OCI-M2 (cell line): Measurements from ENCODE around the gene GLB1L3.
"Not testable (repeated sequence)": the region's sequence is repeated elsewhere in the genome, so short reads cannot be mapped to it uniquely, and the experiment has no call there.

Source experiments
- DNase-seq: peaks from one replicate; lab custom pipeline; 2025; ENCODE audit not compliant: unreplicated experiment; lab: John Stamatoyannopoulos, UW

GLB1L3 gene

DNA sequence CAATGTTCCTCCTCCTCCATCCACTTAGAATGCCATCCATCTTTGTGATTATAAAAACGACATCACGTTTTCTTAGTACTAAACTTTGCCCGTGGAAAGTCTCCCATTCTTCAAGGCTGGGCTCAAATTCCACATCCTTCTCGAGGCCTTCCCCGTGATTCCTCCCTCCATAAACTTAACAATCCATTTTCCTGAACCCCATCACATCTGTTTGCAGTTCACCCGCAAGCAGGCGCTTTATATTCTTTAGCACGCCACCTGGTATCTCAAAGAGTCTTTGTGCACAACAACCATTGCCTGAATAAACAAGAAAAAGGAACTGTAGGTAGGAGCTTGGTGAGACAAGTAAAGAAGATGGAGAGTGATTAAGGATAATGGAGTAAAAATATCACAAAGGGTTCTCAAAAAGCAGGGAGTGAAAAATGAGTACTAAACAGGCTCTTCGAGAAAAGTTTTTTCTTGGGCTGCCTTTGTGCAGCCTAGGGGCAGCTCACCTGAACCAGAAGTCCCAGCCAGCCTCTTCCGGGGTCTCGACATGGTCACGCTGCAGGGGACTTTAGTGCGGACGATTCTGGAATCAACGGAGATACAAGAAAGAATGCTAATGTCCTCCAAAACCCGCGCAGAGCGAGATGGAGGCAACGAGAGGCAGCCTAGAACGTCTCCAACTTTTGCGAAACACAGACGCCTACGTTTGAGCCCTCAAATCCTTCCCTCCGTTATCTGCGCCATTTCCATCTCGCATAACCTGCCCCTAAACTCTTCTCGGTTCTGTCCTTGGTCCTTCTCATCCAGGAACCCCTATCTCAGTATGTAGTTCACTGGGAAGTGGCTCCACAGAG is 23.6 kb upstream of the GLB1L3 start:
- no peak for DNase-seq

DNA sequence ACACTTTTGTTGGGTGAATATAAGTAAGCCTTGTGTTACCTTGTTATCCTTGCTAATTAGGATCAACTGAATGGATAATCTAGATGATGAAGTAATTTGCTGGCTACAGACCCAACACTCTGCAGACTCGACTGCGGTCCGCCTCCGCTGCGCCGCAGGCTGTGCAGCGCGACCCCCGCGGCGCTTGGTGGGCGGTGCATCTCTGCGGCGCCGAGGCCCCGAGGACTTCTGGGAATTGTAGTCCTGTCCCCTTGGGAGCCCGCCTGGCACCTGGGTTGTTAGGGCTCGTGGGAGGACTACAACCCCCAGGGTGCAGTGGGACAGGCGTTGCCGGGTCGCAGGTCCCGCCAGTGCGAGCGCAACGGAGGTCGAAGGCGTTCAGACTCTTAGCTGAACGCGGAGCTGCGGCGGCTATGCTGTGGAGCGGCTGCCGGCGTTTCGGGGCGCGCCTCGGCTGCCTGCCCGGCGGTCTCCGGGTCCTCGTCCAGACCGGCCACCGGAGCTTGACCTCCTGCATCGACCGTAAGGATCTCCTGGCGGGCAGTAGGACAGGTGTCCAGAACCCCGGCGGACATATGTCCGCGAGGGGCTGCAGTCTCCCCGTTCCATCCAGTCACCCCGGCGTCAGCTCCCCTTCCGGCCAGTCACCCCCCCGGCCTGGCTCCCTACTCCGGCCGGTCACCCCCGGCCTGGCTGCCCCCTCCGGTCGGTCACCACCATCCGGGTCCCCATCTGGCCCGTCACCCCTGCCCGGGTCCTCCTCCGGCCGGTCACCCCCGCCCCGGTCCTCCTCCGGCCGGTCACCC is 22.8 kb upstream of the GLB1L3 start, which contains the start of the genes ACAD8 and THYN1:
Gene ACAD8 (plus strand): TSS at position 381 of the 806 bp plus-strand sequence. CDS start 33 bp downstream, at position 414.
Gene THYN1 (minus strand): TSS at position 165 of the 806 bp plus-strand sequence. CDS start 470 bp downstream, outside the sequence.
- DNase-seq = peak; percentile 60

DNA sequence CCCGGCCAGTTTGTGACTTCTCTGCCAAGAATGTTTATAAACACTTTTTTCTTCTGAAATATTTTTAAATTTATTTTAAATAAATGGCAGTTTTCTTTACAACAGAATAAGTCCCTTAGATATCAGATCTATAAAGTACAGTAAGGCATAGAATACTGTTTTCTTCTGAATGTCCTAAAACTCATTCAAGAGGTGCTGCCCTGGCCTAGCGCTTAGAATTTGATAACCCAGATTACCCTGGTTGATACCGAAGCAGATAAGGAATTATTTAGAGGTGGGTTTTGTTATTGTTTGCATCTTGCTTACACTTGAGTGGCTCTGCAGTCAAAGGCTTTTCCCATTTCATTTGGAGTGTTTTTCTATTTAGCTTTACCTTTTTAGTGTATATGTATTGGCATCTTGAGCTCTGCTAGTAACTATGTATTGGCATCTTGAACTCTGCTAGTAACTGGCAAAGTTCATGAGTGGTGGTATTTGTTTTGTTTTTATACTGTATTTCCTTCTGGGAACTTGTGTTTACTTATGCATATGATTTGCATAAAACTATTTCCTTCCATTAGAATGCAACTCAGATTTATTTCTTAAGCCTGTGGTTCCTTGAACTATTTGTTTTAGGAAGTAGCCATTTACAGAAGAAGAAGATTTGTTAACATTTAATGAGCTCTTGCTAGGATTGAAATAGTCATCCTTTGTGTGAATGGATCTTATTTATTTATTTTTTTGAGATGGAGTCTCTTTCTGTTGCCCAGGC is 21.6 kb upstream of the GLB1L3 start:
- no peak for DNase-seq

DNA sequence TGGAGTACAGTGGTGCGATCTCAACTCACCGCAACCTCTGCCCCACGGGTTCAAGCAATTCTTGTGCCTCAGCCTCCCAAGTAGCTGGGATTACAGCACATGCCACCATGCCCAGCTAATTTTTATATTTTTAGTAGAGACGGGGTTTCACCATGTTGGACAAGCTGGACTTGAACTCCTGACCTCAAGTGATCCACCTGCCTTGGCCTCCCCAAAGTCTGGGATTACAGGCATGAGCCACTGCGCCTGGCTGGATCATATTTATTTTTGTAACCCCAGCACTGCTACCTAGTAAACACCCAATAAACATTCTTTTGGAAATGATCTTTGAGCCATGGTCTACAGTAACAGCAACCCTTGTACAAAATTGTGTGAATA is 21.0 kb upstream of the GLB1L3 start:
- not testable (repeated sequence) for DNase-seq

DNA sequence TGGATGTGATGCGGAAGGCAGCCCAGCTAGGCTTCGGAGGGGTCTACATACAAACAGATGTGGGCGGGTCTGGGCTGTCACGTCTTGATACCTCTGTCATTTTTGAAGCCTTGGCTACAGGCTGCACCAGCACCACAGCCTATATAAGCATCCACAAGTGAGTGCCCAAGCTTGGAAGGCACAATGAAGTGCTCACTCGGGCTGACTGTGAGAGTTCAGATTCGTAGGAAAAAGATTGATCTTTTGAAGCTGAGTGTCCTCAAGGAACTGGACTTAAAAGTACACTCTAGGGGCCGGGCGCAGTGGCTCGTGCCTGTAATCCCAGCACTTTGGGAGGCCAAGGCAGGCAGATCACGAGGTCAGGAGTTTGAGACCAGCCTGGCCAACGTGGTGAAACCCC is 19.1 kb upstream of the GLB1L3 start:
- no peak for DNase-seq

DNA sequence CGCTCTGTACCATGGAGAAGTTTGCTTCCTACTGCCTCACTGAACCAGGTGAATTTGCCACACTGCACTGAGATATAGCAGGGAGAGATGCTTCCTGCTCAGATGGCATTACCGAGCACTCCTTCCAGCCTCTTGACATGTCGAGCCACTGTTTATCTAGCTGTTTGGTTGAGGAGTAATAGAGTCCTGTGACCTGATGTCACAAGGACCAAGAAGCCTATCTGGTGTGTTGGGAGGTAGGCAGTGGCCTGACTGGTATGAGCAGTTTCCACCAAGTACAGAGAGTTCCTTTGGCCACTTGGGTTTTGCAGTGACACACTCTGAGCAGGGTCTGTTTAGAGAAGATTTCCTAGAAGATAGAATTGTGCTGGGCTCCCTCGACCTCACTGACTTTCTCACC is 17.6 kb upstream of the GLB1L3 start:
- DNase-seq = no peak

DNA sequence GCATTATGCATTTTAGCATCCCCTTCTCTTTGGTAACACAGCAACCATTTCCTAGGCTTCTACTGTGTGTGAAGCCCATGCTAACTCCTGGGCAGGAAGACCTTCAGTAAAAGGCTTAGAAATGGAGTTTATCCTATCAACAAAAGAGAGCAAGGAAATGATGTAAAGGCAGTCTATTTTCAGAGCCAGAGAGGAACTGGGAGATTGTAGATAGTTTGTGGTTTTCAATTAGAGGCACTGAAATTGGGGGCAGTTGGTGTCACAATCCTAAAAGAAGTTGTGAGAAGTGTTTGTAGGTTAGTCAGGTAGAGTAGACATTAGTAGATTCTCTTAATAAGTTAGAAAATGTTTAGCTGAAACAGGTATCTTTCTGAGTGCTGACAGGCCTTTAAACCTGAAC is 15.7 kb upstream of the GLB1L3 start:
- no peak for DNase-seq

DNA sequence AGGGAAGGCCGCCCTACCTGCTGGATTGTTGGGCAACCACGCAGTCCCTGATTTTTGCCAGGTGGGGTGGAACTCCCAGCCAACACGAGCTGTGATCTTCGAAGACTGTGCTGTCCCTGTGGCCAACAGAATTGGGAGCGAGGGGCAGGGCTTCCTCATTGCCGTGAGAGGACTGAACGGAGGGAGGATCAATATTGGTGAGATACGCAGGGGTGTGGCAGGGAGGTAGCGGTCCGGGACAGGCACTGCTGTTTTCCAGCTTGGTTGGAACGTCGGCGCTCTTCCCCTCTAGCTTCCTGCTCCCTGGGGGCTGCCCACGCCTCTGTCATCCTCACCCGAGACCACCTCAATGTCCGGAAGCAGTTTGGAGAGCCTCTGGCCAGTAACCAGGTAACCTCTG is 15.2 kb upstream of the GLB1L3 start:
- no peak for DNase-seq

DNA sequence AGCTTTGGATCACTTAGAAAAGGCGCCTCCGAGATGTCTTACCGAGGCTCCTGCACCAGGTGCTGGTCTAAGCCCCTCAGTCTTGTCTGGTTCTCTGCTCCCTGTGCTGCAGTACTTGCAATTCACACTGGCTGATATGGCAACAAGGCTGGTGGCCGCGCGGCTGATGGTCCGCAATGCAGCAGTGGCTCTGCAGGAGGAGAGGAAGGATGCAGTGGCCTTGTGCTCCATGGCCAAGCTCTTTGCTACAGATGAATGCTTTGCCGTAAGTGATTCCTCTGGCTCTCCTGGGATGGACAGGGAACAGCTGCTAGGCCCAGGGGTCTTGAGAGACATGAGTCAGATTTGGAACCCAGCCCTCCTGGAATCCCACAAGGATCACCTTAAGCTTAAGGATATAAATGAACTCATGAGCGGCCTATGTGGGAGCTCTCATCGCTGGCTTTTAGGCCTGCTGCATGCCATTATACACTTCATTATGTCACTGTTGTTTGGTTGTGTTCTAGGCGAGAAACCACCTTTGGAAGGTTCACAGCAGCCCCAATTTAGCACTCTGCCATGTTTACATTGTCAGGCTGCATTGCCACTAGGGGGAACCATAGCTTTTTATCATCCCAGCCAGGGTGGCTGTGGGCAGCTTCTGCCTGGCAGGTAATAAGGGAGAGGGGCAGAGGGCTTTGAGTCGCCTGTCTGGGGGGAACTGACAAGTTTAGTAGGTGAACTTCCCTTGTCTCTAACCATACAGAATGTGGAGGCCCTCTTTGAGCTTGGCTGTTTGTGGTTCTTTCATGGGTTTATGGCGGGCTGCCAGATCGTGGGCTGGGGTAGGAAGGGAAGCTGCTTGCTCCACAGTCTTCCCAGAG is 14.3 kb upstream of the GLB1L3 start:
- DNase-seq = no peak

DNA sequence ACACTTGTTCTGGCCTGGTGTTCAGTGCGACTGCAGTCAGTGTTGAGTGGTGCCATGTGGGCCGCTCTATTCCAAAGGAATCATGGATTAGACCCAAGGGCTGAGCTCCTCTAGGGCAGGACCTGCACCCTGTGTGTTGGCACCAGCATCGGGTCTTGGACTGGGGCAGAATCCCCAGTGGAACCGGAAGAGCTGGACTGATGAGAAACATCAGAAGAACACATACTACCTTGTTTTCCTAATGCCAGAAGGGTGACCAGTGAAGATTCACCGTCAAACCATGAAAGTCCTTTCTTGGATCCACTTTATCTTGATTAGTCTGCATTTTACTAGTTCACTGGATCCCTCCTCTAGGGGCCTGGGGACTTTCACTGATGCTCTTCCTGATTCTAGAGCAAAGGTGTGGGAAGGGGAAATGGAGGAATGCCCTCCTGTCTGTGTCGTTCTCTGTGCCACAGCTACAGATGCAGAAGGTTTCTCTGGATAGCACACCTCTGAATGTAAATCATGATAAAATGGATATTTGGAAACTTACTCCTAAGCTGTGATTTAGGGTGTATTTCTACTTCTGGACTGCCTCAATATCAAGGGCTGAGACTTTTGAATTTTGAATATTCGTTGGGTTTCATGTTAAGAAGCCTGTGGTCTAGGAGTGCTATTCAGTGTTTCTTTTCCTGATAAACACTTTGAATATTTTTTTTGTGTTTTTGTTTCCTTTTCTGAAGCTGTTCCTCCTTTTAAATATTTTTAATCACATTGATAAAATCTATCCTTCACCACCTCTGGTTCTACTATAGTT is 11.0 kb upstream of the GLB1L3 start:
- no peak for DNase-seq

DNA sequence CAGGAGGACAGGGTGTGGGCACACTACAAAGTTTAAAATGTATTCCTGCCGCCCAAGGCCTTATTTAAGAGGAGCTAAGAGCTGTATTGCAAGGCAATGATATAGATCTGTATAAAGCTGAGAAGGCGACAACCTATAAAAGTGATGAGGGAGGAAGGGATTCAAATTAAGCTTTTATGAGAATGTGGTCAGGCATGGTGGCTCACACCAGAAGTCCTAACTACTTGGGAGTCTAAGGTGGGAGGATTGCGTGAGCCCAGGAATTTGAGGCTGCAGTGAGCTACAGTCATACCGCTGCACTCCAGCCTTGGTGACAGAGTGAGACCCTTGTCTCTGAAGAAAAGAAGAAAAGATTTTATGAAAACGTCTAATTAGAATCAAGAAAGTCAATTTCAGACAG is 9.7 kb upstream of the GLB1L3 start:
- DNase-seq = no peak

DNA sequence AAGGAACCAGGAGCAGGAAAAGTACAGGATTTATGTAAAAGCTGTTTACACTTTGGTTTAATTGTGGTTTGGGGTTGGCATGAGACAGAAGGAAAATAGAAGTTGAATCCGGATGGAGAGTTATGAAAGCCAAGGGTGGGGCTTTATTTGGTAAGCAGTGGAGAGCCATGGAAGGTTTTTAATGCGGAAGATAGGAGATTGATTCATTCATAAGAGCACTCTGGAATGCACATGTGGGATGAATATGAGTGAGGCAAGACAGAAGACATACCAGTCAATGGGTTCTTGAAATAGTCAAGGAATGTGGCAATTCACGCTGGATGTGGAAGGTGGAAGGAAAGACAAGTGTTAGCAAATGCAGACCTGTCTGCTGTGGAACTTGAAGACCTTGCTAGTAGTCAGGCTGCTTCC is 9.3 kb upstream of the GLB1L3 start:
- DNase-seq = no peak

DNA sequence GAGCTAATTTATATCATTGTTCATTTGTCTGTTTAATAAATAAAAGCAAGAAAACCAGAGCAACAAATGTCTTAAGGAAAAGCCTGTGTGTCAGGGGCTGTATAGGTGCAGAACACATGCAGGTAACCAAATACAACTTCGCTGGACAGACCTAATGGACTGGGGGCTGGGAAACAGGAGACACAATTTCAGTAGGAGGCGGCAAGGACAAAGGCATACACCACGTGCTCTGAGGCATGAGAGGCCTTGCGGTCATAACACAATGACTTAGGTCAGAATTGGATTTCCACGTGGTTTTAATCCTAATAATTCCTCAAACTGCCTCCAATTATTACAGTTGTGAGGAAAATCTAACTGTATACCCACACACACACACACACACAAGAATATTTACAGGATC is 8.7 kb upstream of the GLB1L3 start:
- DNase-seq = no peak

DNA sequence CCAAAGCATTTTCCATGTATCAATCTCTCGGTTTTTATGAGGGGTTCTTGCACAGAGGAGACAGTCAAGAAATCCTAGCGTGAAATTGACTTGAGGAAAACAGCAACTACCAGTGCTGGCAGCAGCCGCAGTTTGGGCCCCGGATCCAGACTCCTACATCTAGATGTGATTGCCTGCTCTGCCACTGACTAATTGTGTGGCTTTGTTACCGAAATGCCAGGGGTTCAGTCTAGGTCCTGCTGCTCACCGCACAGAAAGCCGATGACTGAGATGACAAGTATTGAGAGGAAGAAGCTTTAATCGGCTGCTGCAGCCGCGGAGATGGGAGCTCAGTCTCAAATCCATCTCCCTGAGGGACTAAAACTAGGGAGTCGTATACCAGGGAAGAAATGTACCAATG is 8.2 kb upstream of the GLB1L3 start:
- no peak for DNase-seq

DNA sequence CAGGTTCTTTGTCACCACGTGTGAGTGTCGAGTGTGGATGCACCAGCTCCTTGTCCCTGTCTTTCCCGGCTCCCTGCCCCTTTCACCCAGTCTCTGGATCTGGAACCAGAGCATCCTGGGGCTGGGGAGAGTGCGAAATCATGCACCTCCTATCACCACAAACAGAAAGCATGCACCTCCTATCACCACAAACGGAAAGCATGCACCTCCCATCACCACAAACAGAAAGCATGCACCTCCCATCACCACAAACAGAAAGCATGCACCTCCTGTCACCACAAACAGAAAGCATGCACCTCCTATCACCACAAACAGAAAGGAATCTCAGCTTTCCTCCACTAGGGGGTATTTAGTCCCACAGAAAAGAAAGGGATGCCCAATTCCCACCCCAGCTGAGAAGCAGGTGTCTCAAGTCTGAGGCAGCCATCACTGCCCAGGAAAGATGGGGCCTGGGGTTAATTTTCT is 5.9 kb upstream of the GLB1L3 start:
- no peak for DNase-seq

DNA sequence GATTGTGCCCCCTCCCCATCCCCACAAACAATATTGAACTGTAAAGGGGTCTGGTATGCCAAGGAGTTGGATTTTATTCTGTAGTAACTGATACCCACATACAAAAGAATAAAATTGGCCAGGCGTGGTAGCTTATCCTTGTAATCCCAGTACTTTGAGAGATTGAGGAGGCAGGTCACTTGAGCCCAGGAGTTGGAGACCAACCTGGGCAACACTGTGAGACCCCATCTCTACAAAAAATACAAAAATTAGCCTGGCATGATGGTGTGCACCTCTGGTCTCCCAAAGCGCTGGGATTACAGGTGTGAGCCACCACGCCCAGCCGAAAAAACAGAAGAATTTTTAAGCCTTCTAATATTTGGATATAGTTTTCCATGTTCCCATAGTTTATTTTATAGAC is 4.2 kb upstream of the GLB1L3 start:
- no peak for DNase-seq

DNA sequence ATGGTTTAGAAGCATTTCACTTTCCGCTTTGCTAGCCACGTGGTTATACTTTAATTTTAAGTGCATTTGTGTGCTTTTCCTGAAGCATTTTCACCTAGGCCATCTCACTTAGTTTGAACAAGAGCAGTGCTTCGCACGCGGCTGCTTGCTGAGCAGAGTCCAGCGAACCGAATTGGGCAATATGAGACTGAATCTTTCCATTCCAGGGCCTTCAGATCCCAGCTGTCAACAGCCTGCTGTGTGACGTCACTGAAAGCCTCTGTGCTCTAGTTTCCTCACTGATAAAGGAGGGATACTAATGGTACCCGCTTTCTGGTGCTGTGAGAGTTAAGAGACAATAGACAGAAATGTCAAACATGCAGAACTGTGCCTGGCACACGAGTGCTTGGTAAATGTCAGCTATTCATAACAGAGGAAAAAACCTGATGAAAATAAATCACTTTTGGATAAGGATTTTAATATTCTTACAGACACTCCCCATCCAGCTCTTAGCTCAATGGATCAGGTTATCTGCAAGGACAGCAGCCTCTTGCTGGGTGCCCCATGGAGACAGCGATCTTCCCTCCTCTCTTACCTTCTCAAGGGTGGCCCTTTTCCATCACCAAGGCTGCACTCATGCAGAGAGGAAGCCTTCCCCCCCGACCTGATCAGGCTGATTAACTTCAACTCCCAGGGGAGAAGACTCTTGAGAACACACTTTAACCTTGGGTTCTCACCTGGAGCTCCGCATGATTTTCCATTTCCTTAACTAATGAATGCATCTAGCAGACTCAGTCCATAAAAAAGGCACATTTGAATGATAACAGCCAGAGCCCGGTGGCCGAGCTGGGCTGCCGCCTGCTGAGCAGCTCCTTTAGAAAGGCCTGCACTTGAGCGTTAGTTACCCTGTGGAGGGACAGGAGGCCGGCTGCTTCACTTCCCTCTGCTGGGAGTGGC is 3.5 kb upstream of the GLB1L3 start:
- no peak for DNase-seq

DNA sequence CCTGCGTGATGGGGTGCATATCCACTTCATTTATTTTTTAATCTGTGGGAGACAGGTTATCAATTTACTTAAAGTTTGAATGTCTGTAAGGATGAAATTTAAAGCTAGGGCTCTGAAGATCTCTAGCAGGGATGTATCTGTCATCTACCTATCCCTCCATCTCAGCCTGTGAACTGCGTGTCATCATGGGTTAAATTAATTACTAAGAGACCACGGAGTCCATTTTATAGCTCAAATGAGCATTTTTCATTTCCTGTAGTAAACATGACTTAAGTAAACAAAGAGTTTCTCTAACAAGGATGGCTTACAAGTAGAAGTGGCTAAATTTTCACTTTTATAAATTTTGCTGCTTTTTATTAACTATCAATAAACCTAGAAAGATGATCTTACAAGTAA is 2.9 kb upstream of the GLB1L3 start:
- DNase-seq = no peak

DNA sequence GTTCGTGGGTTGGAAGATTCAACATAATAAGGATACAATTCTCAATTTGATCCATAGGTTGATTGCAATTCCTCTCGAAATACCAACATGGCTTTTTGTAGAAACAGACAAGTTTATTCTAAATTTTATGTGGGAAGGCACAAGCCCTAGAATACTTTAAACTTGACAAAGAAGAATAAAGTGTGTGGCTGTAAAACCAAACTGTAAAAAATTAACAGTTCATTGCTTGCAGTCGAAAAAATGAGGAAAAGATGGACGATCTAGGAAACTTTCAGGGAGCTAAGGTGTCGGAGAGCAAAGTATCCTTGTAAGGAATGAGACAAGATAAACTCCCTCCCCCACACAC is 1.0 kb upstream of the GLB1L3 start:
- no peak for DNase-seq
